Subcutaneous abdominal adipose tissue (tissue), 5 donors: ENCODE results near the gene DPH3.
A peak's percentile ranks its signal among the peaks of the same experiment; 100 is the strongest.

Experiments
- H3K27ac ChIP-seq: one replicate; pipeline ENCODE4 v1.7.0; 2013; ENCODE audit warnings: low read depth, mild to moderate bottlenecking, inconsistent platforms, low read length, moderate library complexity
- H3K27me3 ChIP-seq, 5 donors: one replicate each; pipeline ENCODE4 v1.7.0; 2013; ENCODE audit warnings: low read length in 5 of 5, inconsistent platforms in 1 of 5; ENCODE audit not compliant: control insufficient read depth in 5 of 5, insufficient read depth in 4 of 5
- H3K36me3 ChIP-seq, 5 donors: one replicate each; pipeline ENCODE4 v1.7.0; 2013; ENCODE audit warnings: low read length in 5 of 5; ENCODE audit not compliant: control insufficient read depth in 5 of 5, insufficient read depth in 5 of 5
- H3K4me1 ChIP-seq, 5 donors: one replicate each; pipeline ENCODE4 v1.7.0; 2013; ENCODE audit warnings: low read length in 5 of 5, mild to moderate bottlenecking in 3 of 5, moderate library complexity in 1 of 5; ENCODE audit not compliant: control insufficient read depth in 5 of 5, insufficient read depth in 5 of 5
- H3K4me3 ChIP-seq, 5 donors: one replicate each; pipeline ENCODE4 v1.7.0; 2013; ENCODE audit warnings: low read length in 5 of 5, low read depth in 1 of 5
- H3K9ac ChIP-seq, 5 donors: one replicate each; pipeline ENCODE4 v1.7.0; 2013; ENCODE audit warnings: low read length in 5 of 5, mild to moderate bottlenecking in 4 of 5, moderate library complexity in 3 of 5
- H3K9me3 ChIP-seq, 5 donors: one replicate each; pipeline ENCODE4 v1.7.0; 2013; ENCODE audit warnings: low read length in 5 of 5; ENCODE audit not compliant: control insufficient read depth in 5 of 5
- donor health status: healthy.
- donor health status: healthy.
- donor health status: healthy.
- donor health status: healthy.
- donor health status: healthy.

The DPH3 gene

GRCh38 chr3:16249886-16250285, 14.9 kb downstream of the DPH3 start:
- Histone ChIP-seq H3K9me3 (no peaks in the 10 kb centered on the region), H3K27me3 (no peaks in the 10 kb centered on the region), H3K27ac (no peak overlapping the region), H3K9ac (no peak overlapping the region), H3K4me1 (peaks cover 6 to 20% (median 17%) of the 10 kb centered on the region in 5 donors), H3K4me3 (no peak overlapping the region), H3K36me3 (no peaks in the 10 kb centered on the region)

GRCh38 chr3:16249336-16249735, 15.4 kb downstream of the DPH3 start:
- Histone ChIP-seq H3K9ac (no peak overlapping the region), H3K4me3 (no peak overlapping the region), H3K27me3 (no peaks in the 10 kb centered on the region), H3K9me3 (no peaks in the 10 kb centered on the region), H3K4me1 (peaks cover 6 to 26% (median 22%) of the 10 kb centered on the region in 5 donors), H3K27ac (no peak overlapping the region), H3K36me3 (no peaks in the 10 kb centered on the region)

- Histone ChIP-seq H3K27me3 (no peaks in the 10 kb centered on the region), H3K27ac (no peak overlapping the region), H3K9ac (no peak overlapping the region), H3K4me3 (no peak overlapping the region), H3K36me3 (no peaks in the 10 kb centered on the region), H3K9me3 (no peaks in the 10 kb centered on the region), H3K4me1 (peaks cover 5 to 27% (median 21%) of the 10 kb centered on the region in 5 donors)
Observed at GRCh38 chr3:16248556-16248955, 16.2 kb downstream of the DPH3 start.

- Histone ChIP-seq H3K9me3 (no peaks in the 10 kb centered on the region), H3K27me3 (no peaks in the 10 kb centered on the region), H3K4me1 (peaks cover 1 to 25% (median 16%) of the 10 kb centered on the region in 5 donors), H3K4me3 (no peak overlapping the region), H3K9ac (no peak overlapping the region), H3K36me3 (no peaks in the 10 kb centered on the region), H3K27ac (peak overlapping the region; percentile 1)
Observed at GRCh38 chr3:16247282-16248061, 17.3 kb downstream of the DPH3 start.

- no peaks in the 10 kb centered on the region for H3K27me3 ChIP-seq
- no peaks in the 10 kb centered on the region for H3K36me3 ChIP-seq
- H3K4me3 ChIP-seq, result no peak overlapping the region
- peak overlapping the region; percentile 54 for H3K27ac ChIP-seq
- no peaks in the 10 kb centered on the region for H3K9me3 ChIP-seq
- H3K4me1 ChIP-seq, result peaks cover 1 to 37% (median 23%) of the 10 kb centered on the region in 5 donors
- H3K9ac ChIP-seq, result no peak overlapping the region
Observed at GRCh38 chr3:16245609-16246008, 19.1 kb downstream of the DPH3 start.

- Histone ChIP-seq H3K9me3 (no peaks in the 10 kb centered on the region), H3K27ac (peak overlapping the region; percentile 54), H3K27me3 (no peaks in the 10 kb centered on the region), H3K36me3 (no peaks in the 10 kb centered on the region), H3K4me3 (no peak overlapping the region), H3K4me1 (peaks cover 4 to 52% (median 38%) of the 10 kb centered on the region in 5 donors), H3K9ac (no peak overlapping the region)
Observed at GRCh38 chr3:16243706-16244490, 20.8 kb downstream of the DPH3 start.

GRCh38 chr3:16242177-16242576, 22.6 kb downstream of the DPH3 start:
- no peak overlapping the region for H3K4me3 ChIP-seq
- H3K27ac ChIP-seq, result peak overlapping the region; percentile 97
- H3K36me3 ChIP-seq, result no peaks in the 10 kb centered on the region
- H3K9ac ChIP-seq, result no peak overlapping the region
- no peaks in the 10 kb centered on the region for H3K9me3 ChIP-seq
- H3K27me3 ChIP-seq, result no peaks in the 10 kb centered on the region
- H3K4me1 ChIP-seq, result peaks cover 4 to 56% (median 37%) of the 10 kb centered on the region in 5 donors

GRCh38 chr3:16241225-16241624, 23.5 kb downstream of the DPH3 start:
- peak overlapping the region in 1 of 5 donors; percentile 13 for H3K9ac ChIP-seq
- no peak overlapping the region for H3K4me3 ChIP-seq
- H3K4me1 ChIP-seq, result peaks cover 3 to 62% (median 34%) of the 10 kb centered on the region in 5 donors
- no peaks in the 10 kb centered on the region for H3K27me3 ChIP-seq
- no peaks in the 10 kb centered on the region for H3K36me3 ChIP-seq
- peak overlapping the region; percentile 97 for H3K27ac ChIP-seq
- H3K9me3 ChIP-seq, result no peaks in the 10 kb centered on the region

GRCh38 chr3:16240229-16241023, 24.3 kb downstream of the DPH3 start:
- H3K36me3 ChIP-seq, result no peaks in the 10 kb centered on the region
- H3K9me3 ChIP-seq, result no peaks in the 10 kb centered on the region
- H3K4me1 ChIP-seq, result peaks cover 3 to 65% (median 30%) of the 10 kb centered on the region in 5 donors
- H3K27ac ChIP-seq, result peak overlapping the region; percentile 97
- H3K9ac ChIP-seq, result peak overlapping the region in 3 of 5 donors; percentile 31 to 79 (median 45)
- no peaks in the 10 kb centered on the region for H3K27me3 ChIP-seq
- no peak overlapping the region for H3K4me3 ChIP-seq
